CD4-positive, alpha-beta T cell treated with Interleukin-12 subunit alpha and Interleukin-12 subunit beta, for 1 hour (primary cell): ENCODE data around the gene SLC2A4.

Source experiments
- DNase-seq: peaks from one replicate; pipeline ENCODE4 v3.0.0-alpha.2; 2020

The SLC2A4 gene

GRCh38 chr17:7280519-7281073 lies 922 bp upstream of the SLC2A4 start:
- DNase-seq: peak; percentile 89

- no peak for DNase-seq
Measured at GRCh38 chr17:7281953-7282751, 634 bp downstream of the SLC2A4 start.

- DNase-seq: no peak
Measured at GRCh38 chr17:7282752-7283321, 1.3 kb downstream of the SLC2A4 start.

GRCh38 chr17:7283471-7284216 lies 2.1 kb downstream of the SLC2A4 start:
- no peak for DNase-seq

- DNase-seq: no peak
Measured at GRCh38 chr17:7284911-7285310, 3.4 kb downstream of the SLC2A4 start.

GRCh38 chr17:7285679-7286078 lies 4.2 kb downstream of the SLC2A4 start:
- DNase-seq: no peak

GRCh38 chr17:7289256-7290032 lies 7.9 kb downstream of the SLC2A4 start:
- no peak for DNase-seq

GRCh38 chr17:7290166-7290565 lies 8.6 kb downstream of the SLC2A4 start:
- no peak for DNase-seq

- DNase-seq: no peak
Measured at GRCh38 chr17:7290685-7291084, 9.2 kb downstream of the SLC2A4 start.

GRCh38 chr17:7292194-7292593 lies 10.7 kb downstream of the SLC2A4 start:
- DNase-seq: no peak

GRCh38 chr17:7292729-7293128 lies 11.2 kb downstream of the SLC2A4 start:
- no peak for DNase-seq

GRCh38 chr17:7293159-7293558 lies 11.6 kb downstream of the SLC2A4 start:
- no peak for DNase-seq

GRCh38 chr17:7293816-7294613 lies 12.5 kb downstream of the SLC2A4 start:
- no peak for DNase-seq

- peak; percentile 87 for DNase-seq
Measured at GRCh38 chr17:7294614-7295153, 13.2 kb downstream of the SLC2A4 start, which contains the start of gene YBX2. Gene YBX2 (minus strand): TSS chr17:7294639. CDS start chr17:7294500, 139 bp downstream.

- no peak for DNase-seq
Measured at GRCh38 chr17:7295230-7296180, 14.0 kb downstream of the SLC2A4 start.

- DNase-seq: peak; percentile 78
Measured at GRCh38 chr17:7296189-7296861, 14.8 kb downstream of the SLC2A4 start.

- DNase-seq: no peak
Measured at GRCh38 chr17:7304179-7304578, 22.7 kb downstream of the SLC2A4 start.

GRCh38 chr17:7306911-7307685 lies 25.6 kb downstream of the SLC2A4 start, which contains the start of gene EIF5A:
Gene EIF5A (plus strand): TSS chr17:7307628. CDS start chr17:7309636, 2,008 bp downstream.
- DNase-seq: peak; percentile 100
